Effector memory CD4-positive, alpha-beta T cell (primary cell): ENCODE measurements around the gene POLR2L.
A peak's percentile ranks its signal among the peaks of the same experiment; 100 is the strongest.

Experiments
- DNase-seq, 3 donors: peaks; one replicate each; pipeline ENCODE4 v3.0.0-alpha.2; 2020
- H3K27ac ChIP-seq: 2 replicates; pipeline ENCODE4 v1.7.0; 2013; ENCODE audit warnings: mild to moderate bottlenecking, low read length, moderate library complexity; ENCODE audit not compliant: insufficient read depth, poor library complexity, severe bottlenecking
- H3K27me3 ChIP-seq: replicated peaks from 2 replicates; pipeline ENCODE4 v1.7.0; 2013; ENCODE audit warnings: mild to moderate bottlenecking, low read length; ENCODE audit not compliant: insufficient read depth, control insufficient read depth, poor library complexity, severe bottlenecking
- H3K36me3 ChIP-seq: 2 replicates; pipeline ENCODE4 v1.7.0; 2013; ENCODE audit warnings: mild to moderate bottlenecking, low read length, moderate library complexity; ENCODE audit not compliant: control insufficient read depth, insufficient read depth
- H3K4me1 ChIP-seq: 2 replicates; pipeline ENCODE4 v1.7.0; 2013; ENCODE audit warnings: low read length, mild to moderate bottlenecking; ENCODE audit not compliant: control insufficient read depth, insufficient read depth, poor library complexity, severe bottlenecking
- H3K4me3 ChIP-seq: 2 replicates; pipeline ENCODE4 v1.7.0; 2013; ENCODE audit warnings: low read length, low read depth, mild to moderate bottlenecking; ENCODE audit not compliant: insufficient read depth, poor library complexity, severe bottlenecking
- H3K9me3 ChIP-seq: 2 replicates; pipeline ENCODE4 v1.7.0; 2013; ENCODE audit warnings: mild to moderate bottlenecking, low read length, moderate library complexity; ENCODE audit not compliant: control insufficient read depth

POLR2L gene

DNA sequence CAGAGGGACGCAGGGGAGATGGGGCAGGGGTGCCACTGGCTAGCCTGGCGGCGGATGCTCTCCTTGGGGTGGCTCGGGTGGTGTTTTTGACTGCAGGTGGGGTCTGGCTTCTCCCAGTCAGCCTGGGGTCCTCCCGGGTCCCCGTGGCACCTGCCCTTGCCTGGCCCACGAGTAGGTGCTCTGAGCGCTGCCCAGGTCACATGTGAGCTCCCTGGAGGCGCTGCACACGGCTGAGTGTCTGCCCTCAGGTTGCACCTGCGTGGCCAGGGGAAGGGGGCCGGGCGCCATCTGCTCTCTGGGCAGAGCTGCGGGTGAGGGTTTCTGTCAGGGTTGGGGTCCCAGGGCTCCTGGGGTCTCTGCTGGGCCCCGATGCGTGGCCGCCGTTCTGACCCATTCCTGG lies 5.5 kb upstream of the POLR2L start:
- Histone ChIP-seq H3K27me3 (peaks cover 21% of the 10 kb centered on the region), H3K9me3 (no peaks in the 10 kb centered on the region), H3K4me1 (peaks cover 23% of the 10 kb centered on the region), H3K27ac (no peak overlapping the region), H3K36me3 (no peaks in the 10 kb centered on the region), H3K4me3 (no peak overlapping the region)
- no peak for DNase-seq

DNA sequence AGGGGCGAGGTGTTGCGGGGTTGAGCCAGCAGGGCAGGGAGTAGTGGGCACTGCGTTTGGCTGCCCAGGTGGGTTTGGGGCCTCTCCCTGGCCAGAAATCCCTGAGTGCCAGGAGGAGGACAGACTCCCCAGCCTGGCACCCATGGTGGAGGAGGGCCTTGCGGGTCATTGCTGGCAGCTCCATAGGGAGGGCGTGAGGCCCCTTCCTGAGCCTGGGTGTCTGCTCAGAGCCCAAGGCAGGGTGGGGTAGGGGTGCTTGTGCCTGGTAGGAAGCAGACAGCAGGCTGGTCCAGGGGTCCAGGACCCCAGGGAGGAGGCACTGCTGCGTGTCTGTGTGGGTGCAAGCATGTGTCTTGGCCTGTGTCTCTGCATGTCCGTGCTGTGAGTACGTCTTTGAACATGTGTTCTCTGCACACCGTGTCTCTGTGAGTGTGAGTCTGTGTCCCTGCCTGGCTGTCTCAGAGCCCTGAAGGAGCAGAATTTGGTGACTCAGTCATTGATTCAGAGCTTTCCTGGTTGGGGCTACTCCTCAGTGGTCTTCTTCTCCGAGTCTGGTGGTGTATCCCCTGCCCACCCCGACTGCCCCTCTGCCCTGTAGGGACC lies 4.3 kb upstream of the POLR2L start:
- H3K9me3 ChIP-seq: no peaks in the 10 kb centered on the region
- H3K27me3 ChIP-seq: peaks cover 21% of the 10 kb centered on the region
- peaks cover 23% of the 10 kb centered on the region for H3K4me1 ChIP-seq
- no peak overlapping the region for H3K27ac ChIP-seq
- H3K4me3 ChIP-seq: no peak overlapping the region
- no peak for DNase-seq
- H3K36me3 ChIP-seq: no peaks in the 10 kb centered on the region

DNA sequence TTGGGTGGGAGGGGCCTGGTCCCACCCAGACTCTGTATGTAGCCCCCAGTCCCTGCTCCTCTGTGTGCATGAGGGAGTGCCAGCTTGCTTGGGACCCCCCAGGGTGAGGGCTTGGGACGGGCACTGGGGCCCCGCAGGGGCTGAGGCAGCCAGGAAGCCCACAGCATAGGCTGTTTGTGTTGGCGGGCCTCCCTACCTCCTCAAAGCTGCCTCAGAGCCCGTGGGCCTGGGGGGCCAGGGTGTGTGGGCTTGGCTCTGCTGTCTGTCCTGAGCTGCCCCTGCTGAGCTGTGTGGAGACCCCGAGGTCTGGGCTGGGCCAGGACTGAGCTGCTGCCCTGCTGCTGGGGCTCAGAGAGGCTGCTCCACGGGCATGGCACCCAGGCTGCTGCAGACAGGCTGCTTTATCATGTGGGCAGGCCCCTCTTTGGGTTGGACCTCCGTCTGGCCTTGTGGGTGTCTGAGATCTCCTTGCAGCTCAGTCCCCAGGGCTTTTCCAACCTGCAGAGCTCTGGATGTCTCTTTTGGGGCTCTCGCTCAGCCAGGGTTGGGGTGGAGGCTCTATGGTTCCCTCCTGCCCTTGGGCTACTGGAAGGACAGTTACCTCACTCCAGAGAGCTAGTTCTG lies 3.7 kb upstream of the POLR2L start:
- Histone ChIP-seq H3K36me3 (no peaks in the 10 kb centered on the region), H3K27ac (no peak overlapping the region), H3K4me1 (peaks cover 29% of the 10 kb centered on the region), H3K27me3 (peaks cover 21% of the 10 kb centered on the region), H3K9me3 (no peaks in the 10 kb centered on the region), H3K4me3 (no peak overlapping the region)
- DNase-seq: no peak

DNA sequence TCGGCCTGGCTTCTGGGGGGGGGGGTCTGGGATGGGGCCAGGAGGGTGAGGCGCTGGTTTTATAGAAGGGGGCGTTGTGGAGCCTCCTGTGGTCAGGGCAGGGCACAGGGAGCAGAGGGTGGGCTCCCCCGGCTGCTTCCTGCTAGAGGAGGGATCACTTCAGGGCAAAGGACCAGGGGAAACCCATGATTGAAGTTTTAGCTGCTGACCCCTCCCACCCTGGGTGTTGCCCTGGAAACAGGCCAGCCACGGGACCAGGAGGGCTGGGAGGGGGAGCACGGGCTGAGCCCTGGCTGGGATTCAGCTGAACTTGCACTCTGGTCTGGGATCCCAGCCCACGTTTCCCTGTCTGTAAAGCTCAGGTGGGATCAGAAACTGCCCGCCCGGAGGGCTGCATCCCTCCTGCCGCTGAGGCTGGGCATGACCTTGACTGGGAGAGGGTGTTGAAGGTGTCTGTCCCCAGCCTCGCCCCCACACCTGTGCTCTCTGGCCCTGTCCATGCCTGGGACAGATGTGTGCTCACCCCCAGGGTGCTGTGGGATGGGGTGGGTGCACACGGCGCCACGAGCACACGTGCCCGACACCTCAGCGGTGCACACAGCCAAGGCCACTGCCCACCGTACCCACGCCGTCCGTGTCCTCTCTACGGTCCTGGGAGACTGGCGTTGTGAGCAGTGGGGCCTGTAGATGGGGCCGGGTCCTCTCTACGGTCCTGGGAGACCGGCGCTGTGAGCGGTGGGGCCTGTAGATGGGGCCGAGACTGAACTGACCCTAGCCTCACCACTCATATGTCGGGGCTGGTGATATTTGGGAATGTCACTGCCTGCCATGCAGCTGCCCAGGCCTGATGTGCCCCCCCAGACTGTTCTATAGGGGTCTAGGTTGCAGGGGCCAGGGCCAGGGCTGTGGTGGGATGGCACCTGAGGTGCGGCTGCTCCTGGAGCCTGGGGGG lies 2.6 kb upstream of the POLR2L start:
- Histone ChIP-seq H3K4me1 (peaks cover 31% of the 10 kb centered on the region), H3K27me3 (peaks cover 13% of the 10 kb centered on the region), H3K4me3 (no peak overlapping the region), H3K9me3 (no peaks in the 10 kb centered on the region), H3K27ac (no peak overlapping the region), H3K36me3 (peaks cover under 1% of the 10 kb centered on the region)
- DNase-seq: no peak

DNA sequence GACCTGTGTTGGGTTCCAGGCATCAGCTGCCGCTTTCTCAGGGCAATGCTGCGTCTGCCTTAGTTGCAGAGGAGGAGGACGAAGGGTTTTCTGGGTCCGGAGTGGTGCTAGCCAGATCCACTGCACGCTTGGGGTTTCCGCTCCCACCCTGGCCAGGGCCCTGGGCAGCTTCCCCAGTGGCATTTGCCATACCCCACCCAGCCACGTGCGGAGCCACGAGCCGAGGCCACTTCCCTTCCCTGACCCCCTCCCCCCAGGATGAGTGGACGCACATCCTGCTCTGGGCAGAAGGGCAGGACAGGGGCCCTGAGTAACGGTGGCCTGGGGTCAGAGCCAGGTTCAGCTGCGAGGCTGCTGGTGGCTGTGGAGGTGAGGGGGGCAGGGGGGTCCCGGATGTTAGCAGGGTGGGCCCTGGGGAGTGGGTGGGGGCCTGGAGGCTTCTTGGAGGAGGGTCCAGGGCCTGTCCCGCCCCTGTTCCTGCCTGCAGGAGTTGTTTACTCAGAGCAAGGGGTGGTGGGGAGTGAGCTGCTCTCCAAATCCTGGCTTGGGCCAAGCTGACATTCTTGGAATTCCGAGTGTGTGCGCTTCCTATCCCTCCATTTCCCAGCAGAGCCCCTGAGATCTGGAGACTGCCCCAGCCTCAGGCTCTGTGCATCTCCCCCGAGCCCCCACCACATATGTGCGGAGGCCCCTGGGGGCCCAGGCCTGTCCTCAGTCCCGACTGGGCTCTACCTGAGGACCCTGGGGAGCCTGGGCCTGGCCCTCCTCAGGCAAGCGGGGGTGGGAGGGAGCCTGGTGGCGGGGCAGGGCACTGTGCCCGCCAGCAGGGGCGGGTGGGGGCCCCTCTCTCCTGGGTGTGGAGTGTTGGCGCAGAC lies 1.7 kb upstream of the POLR2L start:
- peaks cover 10% of the 10 kb centered on the region for H3K36me3 ChIP-seq
- H3K27ac ChIP-seq: no peak overlapping the region
- H3K9me3 ChIP-seq: no peaks in the 10 kb centered on the region
- peak overlapping the region; percentile 60 for H3K4me3 ChIP-seq
- H3K4me1 ChIP-seq: peaks cover 28% of the 10 kb centered on the region
- no peak for DNase-seq
- peaks cover 7% of the 10 kb centered on the region for H3K27me3 ChIP-seq

DNA sequence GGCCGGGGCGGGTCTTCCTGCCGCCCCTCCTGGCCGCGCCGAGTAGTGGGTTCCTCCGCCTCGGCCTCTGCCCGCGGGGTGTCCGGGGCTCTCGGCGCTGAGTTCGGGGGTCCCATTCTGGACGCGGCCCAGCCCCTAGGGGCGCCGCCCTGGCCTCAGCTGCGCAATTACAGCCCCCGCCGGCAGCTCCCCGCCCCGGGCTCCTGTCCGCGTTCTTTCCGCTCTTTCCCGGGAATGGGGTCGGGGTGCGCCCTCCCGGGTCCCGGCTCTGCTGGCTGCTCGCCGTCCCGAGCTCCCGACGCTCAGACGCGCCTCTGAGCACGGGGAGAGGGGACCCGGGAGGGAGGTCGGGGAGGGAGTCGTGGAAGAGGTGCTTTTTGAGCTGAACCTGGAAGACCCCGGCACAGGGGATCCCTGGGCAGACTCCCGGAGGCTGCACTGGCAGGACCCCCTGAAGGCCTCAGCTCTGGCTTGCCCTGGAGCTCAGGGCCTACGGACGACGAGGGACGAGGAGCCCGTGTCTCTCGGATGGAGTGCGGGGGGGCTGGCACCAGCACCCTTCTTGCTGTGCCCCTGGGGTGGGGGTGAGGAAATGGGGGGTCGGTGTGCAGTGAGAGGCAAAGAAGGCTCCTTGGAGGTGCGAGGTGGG lies 881 bp upstream of the POLR2L start:
- DNase-seq: no peak
- Histone ChIP-seq H3K27ac (no peak overlapping the region), H3K4me3 (peak overlapping the region; percentile 60), H3K9me3 (no peaks in the 10 kb centered on the region), H3K27me3 (no peaks in the 10 kb centered on the region), H3K4me1 (peaks cover 20% of the 10 kb centered on the region), H3K36me3 (peaks cover 10% of the 10 kb centered on the region)

DNA sequence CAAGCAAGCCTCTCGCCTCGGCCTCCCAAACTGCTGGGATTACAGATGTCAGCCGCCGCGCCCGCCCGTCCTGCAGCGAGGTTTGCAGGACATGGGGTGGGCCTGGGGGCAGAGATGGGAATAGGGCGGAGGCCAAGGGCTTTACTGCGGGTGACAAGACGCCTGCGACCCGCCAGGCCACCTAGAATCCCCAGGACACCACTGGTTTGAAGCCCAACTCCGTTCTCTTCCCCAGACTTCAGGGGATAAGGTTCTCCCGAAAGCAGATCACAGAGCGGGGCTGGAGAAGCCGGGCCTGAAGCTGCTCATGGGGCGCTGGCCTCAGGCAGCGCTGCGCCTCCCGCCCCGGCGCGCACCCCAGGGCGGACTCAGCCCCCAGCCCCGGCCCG lies 354 bp downstream of the POLR2L start:
- Histone ChIP-seq H3K4me3 (peak overlapping the region; percentile 60), H3K36me3 (peaks cover 13% of the 10 kb centered on the region), H3K9me3 (no peaks in the 10 kb centered on the region), H3K27me3 (no peaks in the 10 kb centered on the region), H3K4me1 (peaks cover 19% of the 10 kb centered on the region), H3K27ac (peak overlapping the region; percentile 83)
- DNase-seq: no peak

DNA sequence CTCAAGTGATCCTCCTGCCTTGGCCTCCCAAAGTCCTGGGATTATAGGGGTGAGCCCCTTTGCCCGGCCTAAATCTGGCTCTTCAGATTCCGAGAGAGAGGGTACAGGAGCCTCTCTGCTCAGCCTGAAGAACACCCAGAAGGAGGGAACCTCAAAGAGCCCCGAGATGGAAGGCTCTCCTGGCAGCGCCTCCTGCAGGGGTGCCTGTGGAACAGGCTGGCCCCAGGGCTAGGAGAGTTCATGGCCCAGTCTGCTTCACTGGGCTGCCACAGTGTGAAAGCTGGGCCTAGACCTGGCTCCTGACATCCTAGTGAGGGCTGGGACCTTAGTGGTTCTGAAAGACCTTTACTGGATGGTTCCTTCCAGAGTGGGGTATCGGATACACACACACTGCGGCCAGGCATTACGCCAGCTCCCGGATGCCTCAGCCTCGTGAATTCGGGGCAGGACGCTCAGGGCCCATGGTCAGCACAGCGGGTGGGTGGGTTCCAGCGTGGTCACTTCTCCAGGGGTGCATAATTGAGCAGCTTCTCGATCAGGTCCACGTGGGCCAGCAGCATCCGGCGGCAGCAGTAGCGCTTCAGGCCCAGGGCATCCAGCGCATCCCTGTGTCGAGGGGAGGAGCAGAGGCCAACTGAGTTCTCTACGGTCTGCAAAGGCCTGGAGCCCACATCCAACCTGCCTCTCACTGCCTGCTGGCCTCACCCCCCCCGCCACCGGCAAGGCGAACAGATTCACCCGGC lies 2.3 kb downstream of the POLR2L start:
- peaks cover 19% of the 10 kb centered on the region for H3K4me1 ChIP-seq
- no peak overlapping the region for H3K4me3 ChIP-seq
- H3K9me3 ChIP-seq: no peaks in the 10 kb centered on the region
- H3K27ac ChIP-seq: no peak overlapping the region
- no peaks in the 10 kb centered on the region for H3K27me3 ChIP-seq
- H3K36me3 ChIP-seq: peaks cover 13% of the 10 kb centered on the region
- no peak for DNase-seq

DNA sequence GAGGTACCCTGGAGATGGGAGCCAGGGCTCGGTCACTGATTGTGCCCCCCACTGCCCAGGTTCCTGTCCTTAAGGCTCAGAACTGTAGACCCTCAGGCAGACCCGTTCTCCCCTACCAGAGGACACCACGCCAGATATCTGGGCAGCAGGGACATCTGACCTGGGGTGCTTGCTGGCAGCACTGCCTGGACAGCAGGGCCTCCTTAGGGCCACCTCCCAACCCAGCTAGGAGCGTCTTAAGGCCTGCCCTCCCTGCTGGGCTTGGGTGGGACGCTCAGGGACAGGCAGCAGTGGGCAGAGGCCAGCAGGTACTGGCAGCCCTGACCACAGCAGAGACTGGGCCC lies 3.1 kb downstream of the POLR2L start:
- no peak overlapping the region for H3K4me3 ChIP-seq
- no peak overlapping the region for H3K27ac ChIP-seq
- H3K36me3 ChIP-seq: peaks cover 13% of the 10 kb centered on the region
- DNase-seq: no peak
- no peaks in the 10 kb centered on the region for H3K27me3 ChIP-seq
- H3K4me1 ChIP-seq: peaks cover 19% of the 10 kb centered on the region
- no peaks in the 10 kb centered on the region for H3K9me3 ChIP-seq
